Measurements from ENCODE around the gene DPP3.
"Not testable (repeated sequence)": the region's sequence is repeated elsewhere in the genome, so short reads cannot be mapped to it uniquely, and the experiment has no call there.

Gene DPP3

GRCh38 chr11:66539170-66539869, 59.1 kb downstream of the DPP3 start:
- Histone ChIP-seq H3K4me3 (replicated peaks; ENCODE audit: insufficient read depth, low read length) (no peak overlapping the region), H3K27ac (replicated peaks) (no peak overlapping the region)

GRCh38 chr11:66539870-66540213, 59.6 kb downstream of the DPP3 start:
- TF ChIP-seq POLR2AphosphoS5 (IDR thresholded peaks at IDR 0.05; ENCODE audit: low read depth) = no peak
- no peak for TF ChIP-seq REST (IDR thresholded peaks at IDR 0.05; ENCODE audit: insufficient replicate concordance, low read depth)
- TF ChIP-seq CTCF (IDR thresholded peaks at IDR 0.05; ENCODE audit: insufficient read depth, low read length) = no peak
- no peak for DNase-seq (ENCODE audit: low read depth in 1 of 2, low spot score in 1 of 2)
- no peaks in the 10 kb centered on the region for H3K27me3 ChIP-seq (ENCODE audit: insufficient read depth, poor library complexity, severe bottlenecking)
- no peak overlapping the region for H3K27ac ChIP-seq (replicated peaks)
- H3K4me3 ChIP-seq (replicated peaks; ENCODE audit: insufficient read depth, low read length) = no peak overlapping the region

More at GRCh38 chr11:66539170-66539869, 59.1 kb downstream of the DPP3 start:
- DNase-seq (ENCODE audit: low read depth in 1 of 2, low spot score in 1 of 2) = no peak
- no peaks in the 10 kb centered on the region for H3K27me3 ChIP-seq (ENCODE audit: insufficient read depth, poor library complexity, severe bottlenecking)
- TF ChIP-seq SPI1 (IDR thresholded peaks at IDR 0.05; ENCODE audit: borderline replicate concordance, low read depth) (no peak), GABPA (IDR thresholded peaks at IDR 0.05; ENCODE audit: low read depth) (no peak)

- not testable (repeated sequence) for H3K4me3 ChIP-seq (replicated peaks; ENCODE audit: insufficient read depth, low read length); H3K27ac ChIP-seq (replicated peaks); H3K27me3 ChIP-seq (ENCODE audit: insufficient read depth, poor library complexity, severe bottlenecking)
- peak in 1 of 2 experiments; percentile 23 for DNase-seq (ENCODE audit: low read depth in 1 of 2, low spot score in 1 of 2)
These were observed 60.4 kb downstream of the DPP3 start for GRCh38 chr11:66540598-66540997.

GRCh38 chr11:66541892-66542291, 61.7 kb downstream of the DPP3 start:
- Histone ChIP-seq H3K27me3 (ENCODE audit: insufficient read depth, poor library complexity, severe bottlenecking) (no peaks in the 10 kb centered on the region), H3K4me3 (replicated peaks; ENCODE audit: insufficient read depth, low read length) (no peak overlapping the region), H3K27ac (replicated peaks) (no peak overlapping the region)
- DNase-seq (ENCODE audit: low read depth in 1 of 2, low spot score in 1 of 2) = no peak
- TF ChIP-seq GABPA (IDR thresholded peaks at IDR 0.05; ENCODE audit: low read depth) (no peak), CTCF (IDR thresholded peaks at IDR 0.05; ENCODE audit: insufficient read depth, low read length) (no peak), POLR2AphosphoS5 (IDR thresholded peaks at IDR 0.05; ENCODE audit: low read depth) (no peak), REST (IDR thresholded peaks at IDR 0.05; ENCODE audit: insufficient replicate concordance, low read depth) (no peak), SPI1 (IDR thresholded peaks at IDR 0.05; ENCODE audit: borderline replicate concordance, low read depth) (no peak)

GRCh38 chr11:66542362-66542761, 62.1 kb downstream of the DPP3 start:
- Histone ChIP-seq H3K27ac (replicated peaks) (no peak overlapping the region), H3K27me3 (ENCODE audit: insufficient read depth, poor library complexity, severe bottlenecking) (peaks cover 2% of the 10 kb centered on the region), H3K4me3 (replicated peaks; ENCODE audit: insufficient read depth, low read length) (no peak overlapping the region)
- no peak for DNase-seq (ENCODE audit: low read depth in 1 of 2, low spot score in 1 of 2)
- no peak for TF ChIP-seq REST (IDR thresholded peaks at IDR 0.05; ENCODE audit: insufficient replicate concordance, low read depth)

Measured in HL-60 (cell line).